Stimulated activated CD8-positive, alpha-beta memory T cell treated with anti-CD3 and anti-CD28 coated beads, Interleukin-4, amount 100 ng/mL, for 24 hours (primary cell): ENCODE data around the gene ELL2.

Experiments
- DNase-seq: peaks from one replicate; pipeline ENCODE4 v3.0.0-alpha.2; 2020; ENCODE audit warnings: low read depth

ELL2 gene

DNA sequence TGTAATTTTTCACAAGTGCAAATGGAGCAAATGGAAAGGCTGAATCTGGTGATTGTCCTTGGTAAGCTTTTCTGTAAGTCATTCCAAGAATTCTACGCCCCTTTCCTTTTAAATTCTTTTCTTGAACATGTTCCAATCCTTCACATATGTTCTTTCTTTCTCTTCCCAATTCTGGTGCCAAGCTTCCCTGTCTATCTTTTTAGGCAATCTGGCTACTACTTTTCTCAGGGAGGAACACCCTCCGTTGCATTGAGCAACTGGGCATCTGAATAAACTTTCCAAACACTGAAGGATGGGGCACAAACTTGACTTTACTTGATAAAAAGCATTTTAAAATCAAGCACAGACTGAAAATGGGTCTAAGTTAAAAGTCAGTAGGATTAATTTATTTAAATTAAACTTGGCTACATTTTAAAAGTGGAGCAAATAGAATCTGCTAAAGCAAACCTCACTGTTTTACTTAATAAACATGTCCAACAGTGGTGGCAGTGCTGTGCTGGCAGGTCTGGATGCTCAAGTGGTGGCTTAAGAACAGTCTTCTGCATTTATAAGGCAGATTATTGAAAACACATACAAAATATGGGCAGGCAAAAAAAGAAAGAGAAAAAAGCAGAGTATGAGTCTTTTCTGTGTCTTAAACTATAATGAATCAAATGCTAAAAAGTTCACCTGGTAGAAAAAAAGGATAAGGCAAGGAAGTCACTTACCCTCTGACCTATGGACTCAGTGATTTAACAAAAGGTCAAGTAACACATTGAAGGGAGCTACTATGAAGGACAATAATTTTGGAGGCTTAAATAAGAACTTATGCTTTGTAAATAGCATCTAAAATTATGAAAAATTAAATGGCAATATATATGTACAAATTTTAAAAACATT lies 5.4 kb downstream of the ELL2 start:
- DNase-seq = no peak

GRCh38 chr5:95954716-95955115 lies 6.9 kb downstream of the ELL2 start:
- no peak for DNase-seq

- DNase-seq = no peak
These were observed 8.5 kb downstream of the ELL2 start for GRCh38 chr5:95953021-95953702.

DNA sequence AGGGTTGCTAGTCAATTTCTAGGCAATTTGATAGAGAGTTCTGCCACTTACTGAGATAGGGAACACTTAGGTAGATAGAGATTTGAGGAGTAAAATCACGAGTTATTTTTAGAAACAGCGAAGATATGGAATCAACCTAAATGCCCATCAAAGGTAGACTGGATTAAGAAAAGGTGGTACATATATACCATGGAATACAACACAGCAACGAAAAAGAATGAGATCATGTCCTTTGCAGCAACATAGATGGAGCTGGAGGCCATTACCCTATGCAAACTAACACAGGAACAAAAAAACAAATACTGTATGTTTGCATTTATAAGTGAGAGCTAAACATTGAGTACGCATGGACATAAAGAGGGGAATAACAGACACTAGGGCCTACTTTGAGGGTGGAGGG lies 9.7 kb downstream of the ELL2 start:
- DNase-seq = no peak

DNA sequence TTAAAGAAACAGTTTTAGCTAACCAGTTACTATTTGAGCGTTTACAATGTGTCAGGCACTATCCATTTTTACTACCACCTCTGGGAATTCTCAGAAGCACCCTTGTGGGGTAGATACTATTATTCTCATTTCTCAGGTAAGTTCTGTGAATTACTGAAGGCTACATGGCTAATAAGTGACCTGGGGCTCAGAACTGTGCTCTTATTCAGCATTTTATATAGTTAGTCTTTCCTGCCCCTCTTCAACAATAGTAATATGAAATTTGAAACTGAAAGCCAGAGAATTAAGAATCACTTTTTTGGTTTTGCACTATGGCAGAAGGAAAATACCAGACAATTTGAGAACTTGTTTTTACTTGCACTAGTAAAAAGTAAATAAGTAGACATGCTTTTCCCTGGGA lies 11.8 kb downstream of the ELL2 start:
- DNase-seq = no peak

- no peak for DNase-seq
These were observed 13.0 kb downstream of the ELL2 start for GRCh38 chr5:95948631-95949030.

GRCh38 chr5:95946451-95946850 lies 15.2 kb downstream of the ELL2 start:
- no peak for DNase-seq

GRCh38 chr5:95942968-95943367 lies 18.7 kb downstream of the ELL2 start:
- DNase-seq = no peak

DNA sequence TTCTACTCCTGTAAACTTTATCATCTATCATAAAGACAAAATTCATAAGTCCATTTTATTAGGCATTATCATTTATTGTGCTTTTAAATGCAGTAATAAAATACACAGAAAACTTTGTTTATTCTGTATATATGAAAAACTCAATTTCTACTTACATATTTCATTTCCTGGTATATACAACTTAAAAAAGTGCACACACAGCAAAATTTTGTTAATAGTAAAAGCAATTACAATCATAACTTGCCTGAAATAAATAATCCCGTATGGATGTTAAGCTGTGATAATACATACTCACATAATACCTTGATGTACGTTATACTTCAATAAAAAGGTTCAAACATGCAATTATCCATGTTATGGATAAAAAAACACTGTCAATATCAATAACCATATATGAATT lies 19.2 kb downstream of the ELL2 start:
- no peak for DNase-seq

- DNase-seq = no peak
These were observed 19.9 kb downstream of the ELL2 start for GRCh38 chr5:95941756-95942155.

DNA sequence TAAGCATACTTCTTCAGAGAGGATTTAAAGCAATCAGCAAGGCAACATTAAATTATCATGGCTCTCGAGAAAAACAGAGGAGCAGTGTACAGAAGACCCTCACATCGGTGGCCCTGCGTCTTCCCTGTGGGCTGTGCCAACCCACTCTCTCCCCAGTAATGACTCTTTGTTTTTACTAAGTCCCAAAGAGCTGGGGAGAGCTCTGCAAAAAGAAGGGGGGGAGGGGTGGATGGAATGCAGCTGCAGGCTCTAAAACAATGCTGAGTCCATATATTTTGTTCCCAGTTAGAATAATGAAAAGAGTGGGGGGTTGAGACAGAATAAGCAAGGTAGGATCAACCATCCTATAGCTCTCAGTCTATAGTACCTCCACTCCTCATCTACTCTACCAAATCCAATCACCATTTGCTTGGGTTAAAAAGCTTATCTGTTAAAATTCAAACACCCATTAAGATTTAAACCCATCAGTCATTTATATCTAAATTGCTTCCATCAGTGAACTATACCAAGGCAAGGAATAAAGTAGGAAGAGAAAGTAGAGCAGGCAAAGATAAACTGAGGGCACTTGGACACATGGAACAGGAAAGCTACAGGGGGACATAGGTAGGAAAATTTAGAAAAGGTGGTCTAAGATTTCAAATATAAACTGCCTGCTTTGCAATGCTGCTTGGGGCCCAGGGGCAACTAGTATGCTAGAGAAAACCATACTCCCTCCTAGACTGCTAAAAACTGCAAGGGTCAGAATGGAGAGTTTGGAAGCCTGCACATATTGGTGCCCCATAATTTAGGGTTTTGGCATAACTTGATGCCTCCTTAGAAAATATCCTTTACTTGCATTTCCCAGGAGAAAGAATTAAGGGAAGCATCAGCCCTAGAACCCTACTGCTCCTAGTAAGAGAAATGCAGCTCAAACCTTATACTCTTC lies 20.6 kb downstream of the ELL2 start:
- DNase-seq = no peak

DNA sequence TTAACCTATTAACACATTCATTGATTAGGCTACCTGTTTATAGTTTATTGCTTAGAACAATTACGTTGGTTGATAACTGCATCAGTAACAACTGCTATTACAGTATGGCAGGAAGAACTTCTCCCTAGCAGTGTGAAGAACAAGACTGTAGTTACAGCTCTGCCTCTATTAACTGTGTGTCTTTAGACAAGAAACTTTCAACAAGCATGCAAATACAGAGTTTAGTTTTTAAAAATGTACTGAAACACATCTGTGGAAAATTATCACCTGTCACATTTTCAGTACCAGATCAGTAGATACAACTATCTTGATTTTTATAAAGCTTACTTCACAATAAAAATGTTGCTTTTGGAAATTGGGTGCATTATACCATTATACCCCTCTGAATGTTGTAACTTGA lies 22.2 kb downstream of the ELL2 start:
- DNase-seq = no peak

- no peak for DNase-seq
These were observed 22.9 kb downstream of the ELL2 start for GRCh38 chr5:95938766-95939165.

DNA sequence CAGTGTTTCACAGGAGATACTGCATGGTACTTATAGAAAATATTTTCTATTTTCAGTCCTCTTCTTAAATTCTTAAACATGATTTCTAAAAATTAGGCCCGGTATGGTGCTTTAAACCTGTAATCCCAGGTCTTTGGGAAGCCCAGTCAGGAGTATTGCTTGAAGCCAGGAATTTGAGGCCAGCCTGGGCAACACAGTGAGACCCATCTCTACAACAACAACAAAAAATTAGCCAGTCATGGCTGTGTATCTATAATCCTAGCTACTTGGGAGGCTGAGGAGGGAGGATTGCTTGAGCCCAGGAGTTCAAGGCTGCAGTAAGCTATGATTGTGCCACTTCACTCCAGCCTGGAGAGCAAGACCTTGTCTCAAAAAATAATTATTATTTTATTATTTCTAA lies 23.3 kb downstream of the ELL2 start:
- DNase-seq = no peak

DNA sequence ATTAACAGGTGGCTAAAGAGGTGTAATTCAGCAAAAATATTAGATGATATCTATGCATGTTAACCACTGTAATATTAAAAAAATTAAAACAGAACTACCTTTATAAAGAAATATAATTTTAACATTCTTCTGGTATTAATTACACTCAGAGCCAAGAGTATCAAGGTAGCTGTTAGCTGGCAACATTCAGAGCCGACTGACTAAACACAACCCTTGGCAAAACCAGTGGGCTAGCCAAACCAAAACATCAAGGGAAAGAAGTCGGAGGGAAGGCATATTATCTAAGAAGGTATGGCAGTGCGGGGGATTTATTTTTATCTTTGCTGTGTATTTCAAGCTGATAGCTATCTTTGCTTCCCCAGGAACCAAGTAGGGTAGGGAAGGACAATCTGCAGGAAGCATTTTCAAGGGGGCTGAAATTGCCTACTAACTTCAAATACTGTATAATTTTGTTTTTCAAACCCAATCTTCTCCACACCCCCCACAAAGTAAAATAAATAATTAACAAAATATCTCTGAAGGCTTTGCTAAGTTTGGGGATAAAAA lies 24.0 kb downstream of the ELL2 start:
- no peak for DNase-seq

GRCh38 chr5:95936812-95937397 lies 24.7 kb downstream of the ELL2 start:
- DNase-seq = no peak

GRCh38 chr5:95935553-95936100 lies 26.0 kb downstream of the ELL2 start:
- no peak for DNase-seq

- no peak for DNase-seq
These were observed 27.3 kb downstream of the ELL2 start for GRCh38 chr5:95934207-95934804.

GRCh38 chr5:95932941-95933340 lies 28.7 kb downstream of the ELL2 start:
- no peak for DNase-seq

DNA sequence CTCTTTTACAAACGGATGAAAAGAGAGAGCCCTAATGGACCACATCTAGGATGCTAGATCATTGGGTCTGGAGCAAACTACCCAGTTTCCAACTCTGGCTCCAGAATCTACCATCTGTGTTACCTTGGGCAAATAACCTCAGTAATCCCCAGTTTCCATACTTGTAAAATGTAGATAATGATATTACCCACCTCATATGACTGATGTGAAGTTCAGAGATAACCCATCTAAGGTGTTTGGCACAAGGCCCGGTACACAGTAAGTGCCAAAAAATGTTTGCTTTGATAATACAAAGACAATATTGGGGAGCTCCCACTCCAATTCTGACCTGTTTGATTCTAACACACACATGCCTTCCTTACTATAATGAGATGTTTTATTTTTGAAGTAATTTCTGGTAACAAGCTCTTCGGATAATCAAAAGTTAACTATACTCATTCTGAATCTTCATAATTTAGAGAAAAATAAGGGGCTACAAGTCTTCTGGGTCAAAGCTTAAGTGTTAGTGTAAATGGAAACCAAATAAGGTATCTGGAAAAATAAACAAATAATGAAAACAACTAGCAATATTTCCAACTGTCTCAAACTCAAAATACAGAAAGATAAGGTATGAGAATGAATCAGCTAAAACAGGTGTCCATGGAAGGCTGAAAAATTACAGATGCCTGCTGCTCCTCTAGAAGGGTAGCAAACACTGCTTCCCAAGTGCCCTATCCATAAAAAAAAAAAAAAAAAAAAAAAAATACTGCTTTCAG lies 30.4 kb downstream of the ELL2 start:
- no peak for DNase-seq
